Left hindlimb (tissue), 1 donor: Measurements from ENCODE around the gene LRRC72.
"Not testable (repeated sequence)": the region's sequence is repeated elsewhere in the genome, so short reads cannot be mapped to it uniquely, and the experiment has no call there.

Experiments used
- DNase-seq: peaks from one replicate; pipeline ENCODE4 v3.0.0-alpha.2; 2018

The LRRC72 gene

DNA sequence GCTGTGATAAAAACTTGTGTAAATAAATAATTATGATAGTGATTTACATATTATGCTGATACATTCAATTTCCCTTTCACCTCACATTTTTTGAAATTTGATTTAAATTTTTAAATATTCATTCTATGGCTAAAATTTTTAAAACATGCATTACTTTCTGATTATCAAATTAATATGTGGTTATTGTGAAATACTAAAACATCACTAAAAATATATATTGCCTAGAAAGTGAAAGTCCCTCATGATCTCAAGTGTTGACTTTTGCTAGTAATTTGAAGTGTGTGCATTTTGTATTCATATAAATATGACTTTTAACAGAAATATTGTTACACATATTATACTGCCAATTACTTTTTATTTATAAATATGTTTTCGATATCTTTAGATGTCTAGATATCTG is 3.1 kb downstream of the LRRC72 start:
- no peak for DNase-seq

DNA sequence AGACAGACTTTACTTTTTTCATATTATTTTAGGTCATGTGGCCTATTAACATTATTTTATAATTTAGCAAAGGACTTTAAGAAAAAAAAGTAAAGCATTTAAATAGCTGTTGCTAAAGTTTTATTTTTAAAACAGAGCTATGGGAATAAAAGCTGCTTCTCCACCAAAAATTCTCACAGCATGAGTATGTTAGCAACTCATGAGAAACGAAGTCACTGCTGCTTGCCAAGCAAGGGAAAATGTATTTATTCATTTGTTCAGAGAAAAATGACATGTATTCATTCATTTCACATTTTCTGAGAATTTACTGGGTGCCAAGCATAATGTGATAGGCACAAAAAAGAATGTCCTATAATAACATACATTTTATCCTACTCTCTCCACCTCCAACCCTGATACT is 5.1 kb downstream of the LRRC72 start:
- no peak for DNase-seq

DNA sequence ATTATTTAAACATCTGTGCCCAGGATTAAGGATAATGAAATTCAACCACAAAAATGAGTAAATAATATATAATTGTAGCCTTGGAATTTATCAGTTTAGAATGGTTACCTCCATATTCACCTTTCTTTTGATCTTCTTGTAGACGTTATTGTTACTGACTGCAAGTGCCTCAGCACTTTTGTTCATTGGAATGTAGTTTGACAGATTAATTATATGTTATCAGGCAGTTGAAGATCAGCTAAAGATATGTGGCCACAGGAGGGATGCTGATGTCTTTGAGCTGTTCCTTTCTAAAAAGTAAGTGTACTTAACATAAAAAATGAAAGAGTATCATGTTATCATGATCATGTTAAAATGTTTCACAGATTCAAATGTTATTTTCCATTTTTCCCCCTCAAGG is 5.6 kb downstream of the LRRC72 start:
- no peak for DNase-seq

DNA sequence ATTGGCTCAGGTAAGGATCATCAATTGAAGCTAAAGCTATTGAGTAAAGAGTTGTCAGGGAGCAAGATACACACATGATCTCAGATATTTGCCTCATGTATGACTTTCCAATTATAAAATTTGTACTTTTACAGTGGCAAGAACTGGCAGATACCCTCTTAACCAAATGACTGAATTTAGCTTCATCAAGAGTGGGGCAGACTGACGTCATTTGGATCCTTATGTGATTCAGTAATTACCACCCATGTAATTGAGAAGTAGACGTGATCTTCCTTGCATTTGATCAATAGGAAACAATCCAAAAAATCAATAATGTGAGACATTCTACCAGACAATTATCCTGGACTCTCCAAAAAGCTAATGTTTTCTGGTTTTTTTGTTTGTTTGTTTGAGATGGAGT is 8.9 kb downstream of the LRRC72 start:
- no peak for DNase-seq

DNA sequence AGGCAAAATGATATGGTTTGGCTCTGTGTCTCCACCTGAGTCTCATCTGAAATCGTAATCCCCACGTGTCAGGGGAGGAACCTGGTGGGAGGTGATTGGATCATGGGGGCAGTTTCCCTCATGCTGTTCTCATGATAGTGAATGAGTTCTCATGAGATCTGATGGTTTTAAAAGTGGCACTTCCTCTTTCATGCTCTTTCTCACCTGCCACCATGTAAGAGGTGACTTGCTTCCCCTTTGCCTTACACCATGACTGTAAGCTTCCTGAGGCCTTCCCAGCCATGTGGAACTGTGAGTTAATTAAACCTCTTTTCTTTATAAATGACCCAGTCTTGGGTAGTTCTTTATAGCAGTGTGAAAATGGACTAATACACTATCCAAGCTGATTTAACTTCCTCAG is 13.9 kb downstream of the LRRC72 start:
- not testable (repeated sequence) for DNase-seq

DNA sequence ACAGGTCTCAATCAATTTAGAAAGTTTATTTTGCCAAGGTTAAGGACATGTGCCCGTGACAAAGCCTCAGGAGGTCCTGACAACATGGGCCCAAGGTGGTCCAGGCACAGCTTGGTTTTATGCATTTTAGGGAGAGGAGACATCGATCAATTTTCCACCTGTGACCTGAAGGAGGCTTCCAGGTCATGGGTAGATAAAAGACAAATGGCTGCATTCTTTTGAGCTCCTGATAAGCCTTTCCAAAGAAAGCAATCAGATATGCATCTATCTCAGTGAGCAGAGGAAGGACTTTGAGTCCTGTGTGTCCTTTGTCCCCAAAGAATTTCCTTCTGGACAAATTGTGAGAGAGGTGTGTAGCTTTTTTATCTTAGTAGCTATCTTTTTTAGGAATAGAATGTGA is 15.8 kb downstream of the LRRC72 start:
- DNase-seq = no peak

DNA sequence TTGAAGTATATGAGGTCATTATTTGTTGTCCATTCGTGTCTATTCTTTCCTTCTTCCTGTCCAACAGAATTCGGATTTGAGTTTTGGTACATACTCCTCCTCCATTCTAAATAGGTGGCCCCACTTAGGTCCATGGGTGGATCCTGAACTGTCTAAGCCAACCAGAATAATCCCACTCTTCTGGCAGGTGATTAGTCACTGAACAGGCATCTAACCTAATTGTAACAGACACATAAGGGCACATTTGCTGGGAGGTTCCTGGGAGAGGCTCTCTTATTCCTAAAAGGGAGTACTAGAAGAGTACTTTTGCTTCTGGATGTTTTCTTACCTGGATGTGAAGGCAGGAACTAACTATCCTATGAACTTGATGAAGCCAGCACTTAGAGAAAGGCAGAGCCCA is 16.8 kb downstream of the LRRC72 start:
- DNase-seq = no peak

DNA sequence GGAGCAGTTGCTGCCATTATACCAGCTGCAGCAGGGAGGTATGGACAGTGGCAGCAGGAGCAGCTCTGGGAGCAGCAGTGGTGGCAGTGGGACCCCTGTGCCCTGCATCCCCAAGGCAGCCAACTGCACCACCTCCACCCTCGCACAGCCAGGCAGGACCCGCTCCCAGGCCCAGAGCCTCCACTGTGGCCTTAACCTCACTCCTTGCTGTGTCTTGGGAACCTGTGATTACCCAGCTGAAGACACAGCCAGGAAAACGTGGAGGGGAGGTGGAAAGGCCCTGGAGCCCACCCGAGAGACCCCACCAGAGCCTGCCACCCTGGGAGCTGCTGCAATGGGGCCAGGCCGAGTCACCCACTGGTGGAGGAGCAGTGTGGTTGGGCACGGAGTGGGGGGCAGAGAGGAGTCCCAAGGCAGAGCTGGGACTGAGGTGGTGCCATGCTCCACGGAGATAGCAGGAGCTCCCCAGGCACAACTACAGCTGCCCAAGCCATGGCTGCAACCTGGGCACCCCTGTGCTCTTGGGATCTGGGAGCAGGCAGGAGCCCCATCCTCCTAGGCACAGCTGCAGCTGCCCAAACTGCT is 20.4 kb downstream of the LRRC72 start:
- no peak for DNase-seq

DNA sequence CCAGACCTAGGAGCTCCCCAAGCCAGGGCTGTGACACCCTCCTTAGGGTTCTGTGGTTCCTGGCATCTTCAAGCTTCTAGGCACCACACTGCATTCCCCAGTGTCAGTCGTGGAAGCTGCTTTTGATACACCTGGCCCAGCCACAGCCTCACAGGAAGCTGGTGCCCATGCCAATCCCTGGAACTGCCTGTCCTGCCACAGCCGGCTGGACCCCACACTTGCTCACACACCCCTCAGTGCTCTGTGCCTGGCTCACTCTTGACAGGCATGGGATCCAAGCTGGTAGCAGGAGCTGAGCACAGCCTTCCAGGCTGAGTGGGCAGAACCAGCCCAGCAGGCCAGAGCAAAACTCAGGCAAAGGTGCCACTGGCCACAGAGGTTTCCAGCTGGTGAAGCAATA is 21.8 kb downstream of the LRRC72 start:
- DNase-seq = no peak

DNA sequence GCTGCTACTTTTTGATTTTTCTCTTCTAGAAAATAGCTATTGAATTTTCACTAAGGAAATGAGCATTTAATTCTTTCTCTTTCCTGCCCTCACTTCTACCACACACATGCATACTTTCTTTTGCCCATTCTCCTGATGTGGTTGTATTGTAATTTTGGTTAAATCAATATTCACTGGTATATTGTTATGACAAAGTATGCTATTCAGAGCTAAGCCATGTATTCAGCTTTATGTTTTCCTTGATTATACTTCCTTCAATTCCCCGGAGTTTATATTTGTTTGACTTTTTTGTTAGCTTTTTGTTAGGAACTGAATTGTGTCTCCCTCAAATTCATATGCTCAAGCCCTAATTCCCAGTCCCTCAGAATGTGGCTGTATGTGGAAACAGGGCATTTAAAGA is 24.0 kb downstream of the LRRC72 start:
- no peak for DNase-seq

DNA sequence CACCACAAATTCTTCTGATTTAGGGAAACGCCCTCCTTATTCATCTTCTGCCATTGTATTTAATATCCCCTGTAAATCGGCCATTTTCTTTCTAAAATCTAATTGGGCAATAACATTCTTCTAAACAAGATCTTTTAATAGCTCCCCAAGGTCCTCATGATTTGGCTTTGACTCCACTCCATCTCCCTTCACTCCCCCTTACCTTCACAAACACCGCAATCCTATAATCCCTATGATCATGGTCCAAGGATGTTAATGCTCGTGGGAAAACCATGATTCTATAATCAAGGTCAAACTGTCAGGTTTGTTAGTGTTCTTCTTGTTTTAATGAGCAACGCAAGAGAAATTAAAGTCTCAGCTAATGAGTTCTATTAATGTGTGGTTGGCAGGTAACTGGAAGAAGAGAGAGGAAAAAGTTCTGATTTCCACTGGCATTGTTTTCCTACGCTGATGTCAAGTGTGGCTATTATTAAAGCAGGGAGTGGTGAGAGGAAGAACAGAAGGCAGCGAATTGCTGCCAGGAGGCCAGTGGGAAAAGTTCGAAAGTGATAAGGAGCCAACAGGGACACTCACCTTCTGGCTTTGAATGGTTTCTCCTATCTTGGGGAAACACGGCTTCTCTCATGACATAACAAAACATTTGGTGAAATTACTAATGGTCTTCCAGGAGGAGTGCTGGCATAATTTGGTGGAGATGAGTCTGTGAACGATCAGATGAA is 28.1 kb downstream of the LRRC72 start:
- no peak for DNase-seq

DNA sequence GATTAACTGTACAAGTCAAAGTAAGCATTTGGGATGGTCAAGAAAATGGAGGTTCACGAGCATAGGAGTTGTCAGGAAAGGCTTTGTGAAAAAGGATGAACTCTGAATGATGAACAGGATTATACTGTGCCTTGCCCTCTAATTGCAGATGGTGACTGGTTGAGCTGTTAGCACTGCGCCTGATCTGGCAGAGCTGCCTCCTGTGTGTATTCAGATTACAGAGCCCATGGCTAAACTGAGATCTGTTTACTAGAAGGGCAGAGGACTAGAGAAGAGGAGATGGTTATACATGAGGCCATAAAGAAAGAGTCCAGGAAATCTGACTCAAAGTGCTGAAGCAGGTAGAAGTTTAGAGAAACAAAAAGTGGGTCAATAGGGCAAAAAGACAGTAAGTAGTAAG is 29.7 kb downstream of the LRRC72 start:
- DNase-seq = no peak

DNA sequence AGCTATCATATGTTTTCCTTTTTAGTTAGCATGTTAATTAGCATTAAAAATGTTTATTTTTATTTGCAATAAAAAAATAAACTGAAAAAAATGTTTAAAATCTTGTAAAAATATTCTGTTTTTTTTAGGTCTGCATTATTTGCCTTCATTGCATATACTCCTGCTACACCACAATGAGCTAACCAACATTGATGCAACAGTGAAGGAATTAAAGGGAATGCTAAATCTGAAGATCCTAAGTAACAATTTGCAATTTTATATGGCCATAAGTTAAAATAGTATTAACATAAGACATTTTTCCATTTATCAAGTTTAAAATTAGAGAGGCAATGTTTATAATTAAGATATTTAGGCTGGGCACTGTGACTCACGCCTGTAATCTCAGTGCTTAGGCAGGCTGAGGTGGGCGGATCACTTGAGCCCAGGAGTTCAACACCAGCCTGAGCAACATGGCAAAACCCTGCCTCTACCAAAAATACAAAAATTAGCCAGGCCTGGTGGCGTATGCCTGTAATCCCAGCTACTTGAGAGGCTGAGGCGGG is 32.2 kb downstream of the LRRC72 start:
- DNase-seq = no peak

DNA sequence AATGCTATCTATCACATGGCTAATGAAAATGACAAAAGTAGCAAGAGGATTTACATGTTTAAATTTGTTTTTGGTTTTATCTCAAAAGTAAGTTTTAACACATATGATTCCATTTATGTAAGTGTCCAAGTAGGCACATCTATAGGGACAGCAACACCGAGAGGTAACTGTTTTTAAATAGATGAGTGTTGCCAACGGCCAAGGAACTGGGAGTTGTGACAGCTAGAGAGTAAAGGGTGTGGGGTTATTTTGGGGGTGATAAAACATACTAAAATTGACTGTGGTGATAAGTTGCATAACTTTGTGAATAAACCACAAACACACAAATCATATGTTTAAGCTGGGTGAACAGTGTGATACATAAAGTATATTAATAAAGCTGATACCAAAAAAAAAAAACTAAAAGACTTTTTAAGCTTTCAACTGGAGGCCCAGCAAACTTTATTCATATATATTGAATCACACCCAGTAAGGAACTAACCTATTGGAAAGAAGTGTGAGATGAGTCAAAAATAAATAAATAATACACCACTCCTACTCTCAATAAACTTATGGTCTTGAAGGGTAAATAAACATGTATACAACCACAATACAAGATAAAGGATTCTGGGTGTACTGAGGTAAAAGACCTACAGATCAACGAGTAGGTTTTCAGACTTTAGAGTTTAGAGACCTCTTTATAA is 33.0 kb downstream of the LRRC72 start:
- DNase-seq = no peak

DNA sequence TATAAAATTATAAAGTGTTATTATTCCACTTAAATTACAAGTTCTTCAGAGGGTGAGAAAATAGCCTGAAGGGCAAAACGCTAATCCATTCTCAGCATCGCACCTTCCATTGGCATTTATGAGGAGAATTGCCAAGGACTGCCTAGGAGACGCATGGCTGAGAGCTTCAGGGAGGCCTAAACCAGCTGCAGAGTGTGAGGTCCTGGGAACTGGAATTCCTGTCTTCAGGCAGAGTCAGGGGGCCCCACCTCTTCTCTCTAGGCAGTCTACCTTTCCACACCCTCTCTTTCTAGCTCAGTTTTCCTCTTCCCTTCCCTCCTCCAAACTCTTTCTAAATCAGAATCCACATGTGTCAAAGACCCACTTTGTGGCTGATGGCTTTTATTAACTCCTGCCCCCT is 35.3 kb downstream of the LRRC72 start:
- DNase-seq = no peak

DNA sequence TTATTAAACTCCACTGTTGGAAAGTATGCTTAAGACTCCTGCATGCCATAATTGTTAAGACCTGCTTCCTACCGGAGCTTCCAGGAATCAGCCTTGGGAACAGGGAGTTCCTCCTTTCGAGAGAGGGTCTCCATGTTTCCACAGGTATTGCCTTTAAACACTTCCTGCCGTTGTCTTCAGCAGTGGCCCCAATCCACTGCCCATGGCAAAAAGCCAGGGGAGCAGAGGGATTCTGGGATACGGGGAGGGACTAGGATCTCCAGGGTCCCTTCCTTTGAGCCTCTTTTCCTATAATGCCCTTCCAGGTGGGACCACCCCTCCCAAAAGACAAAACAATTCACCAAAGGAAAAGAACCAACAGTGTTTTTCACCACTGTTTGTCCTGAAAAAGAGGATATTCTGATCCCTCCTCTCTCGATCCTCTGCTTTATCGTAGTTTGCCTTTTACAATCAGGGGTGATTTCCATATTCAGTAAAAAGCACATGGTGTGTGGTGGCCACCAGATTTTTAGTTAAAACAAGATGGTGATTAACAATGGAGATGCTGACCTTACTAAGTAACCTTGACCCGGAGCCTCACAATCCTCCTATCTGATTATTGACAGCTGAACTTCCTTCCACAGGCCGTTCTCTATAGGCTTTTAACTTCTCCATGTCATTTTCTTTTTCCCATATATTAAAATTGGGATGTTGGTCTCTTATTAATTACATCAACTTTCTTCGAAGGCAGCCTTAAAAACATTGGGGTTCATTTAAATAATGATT is 36.0 kb downstream of the LRRC72 start:
- DNase-seq = no peak

DNA sequence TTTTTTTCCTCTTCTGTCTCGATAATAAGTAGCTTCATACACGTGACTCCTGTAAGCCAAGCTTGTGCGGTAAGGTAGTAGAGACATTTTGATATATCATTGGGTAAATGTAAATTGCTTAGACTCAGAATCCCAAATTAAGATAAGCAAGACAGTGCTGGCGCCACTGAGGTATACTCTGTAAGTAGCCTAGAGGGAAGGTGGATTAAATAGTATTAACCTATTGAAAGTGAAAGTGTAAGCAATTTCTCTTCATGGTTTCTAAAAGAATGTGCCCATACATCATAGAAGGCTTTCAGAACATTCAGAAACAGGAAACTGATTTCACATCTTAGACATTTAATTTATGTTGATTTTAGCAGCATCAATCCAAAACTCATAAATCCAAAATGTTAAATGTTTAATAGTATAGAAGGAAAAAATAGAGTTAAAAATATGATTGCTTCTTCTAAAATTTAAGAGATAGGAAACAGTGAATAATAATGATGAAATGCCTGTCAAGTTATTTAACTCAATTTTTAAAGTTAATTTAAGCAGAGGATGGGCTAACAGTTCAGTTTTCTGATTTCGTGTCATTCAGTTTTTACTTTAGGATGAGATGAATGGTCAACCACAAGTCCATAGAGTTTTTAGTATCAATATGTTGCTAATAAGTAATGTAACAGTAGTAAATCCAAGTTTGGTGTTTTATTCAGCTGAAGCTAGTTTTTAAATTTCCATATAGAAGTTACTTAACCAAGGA is 36.8 kb downstream of the LRRC72 start:
- no peak for DNase-seq

DNA sequence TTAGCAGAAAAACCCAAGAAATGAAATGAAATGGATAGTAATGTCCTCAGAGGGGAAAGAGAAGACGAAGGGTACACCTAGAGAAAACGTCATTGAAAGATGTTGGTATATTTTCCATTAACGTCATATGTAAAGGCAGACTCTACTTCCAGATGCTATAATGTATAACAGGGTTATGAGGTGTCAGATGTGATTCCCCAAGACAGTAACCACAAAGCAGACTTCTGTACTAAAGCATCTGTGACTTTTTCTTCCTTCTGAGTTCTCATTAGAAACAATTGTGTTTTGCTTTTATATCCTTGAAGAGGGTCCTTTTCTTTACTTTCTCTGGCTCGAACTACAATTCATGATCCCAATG is 37.4 kb downstream of the LRRC72 start:
- no peak for DNase-seq

DNA sequence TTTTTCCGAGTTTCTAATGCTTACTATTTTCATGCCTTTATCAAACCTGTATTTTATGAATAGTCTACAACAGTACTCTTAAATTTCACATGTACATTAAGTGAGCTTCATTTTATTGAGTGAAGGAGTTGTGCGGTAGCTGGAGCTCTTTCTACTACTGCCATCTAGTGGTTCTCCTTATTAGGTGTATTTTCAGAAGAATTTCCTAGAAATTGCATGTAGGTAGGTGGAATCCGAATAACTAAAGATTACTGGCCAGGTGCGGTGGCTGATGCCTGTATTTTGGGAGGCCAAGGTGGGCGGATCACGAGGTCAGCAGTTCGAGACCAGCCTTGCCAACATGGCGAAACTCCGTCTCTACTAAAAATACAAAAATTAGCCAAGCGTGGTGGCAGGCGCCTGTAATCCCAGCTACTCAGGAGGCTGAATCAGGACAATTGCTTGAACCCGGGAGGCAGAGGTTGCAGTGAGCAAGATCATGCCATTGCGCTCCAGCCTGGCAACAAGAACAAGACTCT is 38.3 kb downstream of the LRRC72 start:
- no peak for DNase-seq

DNA sequence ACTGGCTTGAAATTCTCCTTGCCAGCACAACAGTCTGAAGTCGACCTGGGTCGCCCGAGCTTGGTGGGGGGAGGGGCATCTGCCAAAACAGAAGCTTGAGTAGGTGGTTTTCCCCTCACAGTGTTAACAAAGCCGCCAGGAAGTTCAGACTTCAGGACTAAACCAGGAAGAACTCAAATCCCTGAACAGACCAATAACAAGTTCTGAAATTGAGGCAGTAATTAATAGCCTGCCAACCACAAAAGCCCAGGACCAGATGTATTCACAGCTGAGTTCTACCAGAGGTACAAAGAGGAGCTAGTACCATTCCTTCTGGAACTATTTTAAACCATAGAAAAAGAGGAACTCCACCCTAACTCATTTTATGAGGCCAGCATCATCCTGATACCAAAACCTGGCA is 45.3 kb downstream of the LRRC72 start:
- no peak for DNase-seq

DNA sequence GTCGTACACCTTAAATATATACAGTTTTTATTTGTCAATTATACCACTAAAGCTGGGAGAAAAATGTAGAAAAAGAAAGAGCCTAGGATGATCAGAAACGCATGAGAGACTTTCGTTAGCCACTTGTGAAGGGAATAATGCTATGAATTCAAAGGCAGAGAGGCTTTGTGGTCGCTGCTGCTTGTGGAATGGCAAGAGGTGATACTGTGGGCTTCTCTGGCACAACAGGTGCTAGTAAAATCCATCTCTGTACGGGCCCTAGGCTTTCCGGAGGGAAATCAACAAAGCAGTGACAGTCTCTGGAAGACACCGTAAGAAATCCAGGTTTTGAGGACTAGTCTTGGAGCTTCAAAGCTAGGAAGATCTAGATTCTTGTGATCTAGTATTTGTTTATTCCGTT is 52.6 kb downstream of the LRRC72 start:
- no peak for DNase-seq

DNA sequence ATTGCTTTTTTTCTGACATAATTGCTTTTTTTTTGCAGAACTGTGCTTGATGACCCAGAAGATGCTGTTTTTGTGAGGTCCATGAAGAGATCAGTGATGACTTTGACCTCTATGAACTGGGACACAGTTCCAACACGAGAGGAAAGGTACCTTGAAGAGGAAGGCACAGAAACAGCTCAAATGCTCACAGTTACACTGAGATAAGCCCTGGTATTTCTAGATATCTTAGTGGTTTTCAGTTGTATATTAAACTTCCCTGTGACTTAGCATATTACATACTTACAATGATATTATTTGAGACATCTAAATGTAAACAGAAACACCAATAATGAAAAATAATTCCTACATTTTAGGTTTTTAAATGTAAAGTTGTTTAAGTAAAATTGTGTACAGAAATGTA is 54.7 kb downstream of the LRRC72 start:
- DNase-seq = no peak

DNA sequence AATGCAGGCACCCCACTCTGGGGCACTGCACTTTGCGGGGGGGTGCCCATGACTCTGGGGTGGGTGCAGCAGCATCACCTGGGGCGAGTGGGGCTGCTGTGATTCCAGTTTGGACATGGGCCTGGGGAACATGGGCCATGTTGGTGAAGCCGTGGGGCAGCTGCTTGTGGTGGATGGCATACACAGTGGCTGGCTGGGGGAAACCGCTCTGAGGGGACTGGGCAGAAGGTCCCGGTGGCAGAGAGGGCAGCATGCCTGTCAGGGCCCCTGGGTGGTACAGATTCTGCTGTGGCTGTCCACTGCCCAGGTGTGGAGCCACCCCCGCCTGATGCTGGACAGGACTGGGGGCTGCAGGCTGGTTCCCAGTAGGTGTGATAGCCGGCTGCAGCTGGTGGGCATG is 57.2 kb downstream of the LRRC72 start:
- DNase-seq = no peak
